IMR-90 (cell line): Measurements from ENCODE around the gene BLMH.

ENCODE experiments used
- BHLHE40 ChIP-seq: fragments of 150-350 bp; IDR thresholded peaks from 2 replicates; pipeline ENCODE4 v1.6.1; 2016; ENCODE audit warnings: mild to moderate bottlenecking, low read depth, low read length
- CEBPB ChIP-seq: IDR thresholded peaks from 2 replicates; pipeline ENCODE4 v1.6.1; 2012; ENCODE audit warnings: low read depth, low read length, improper control_type of control experiment
- CHD1 ChIP-seq: IDR thresholded peaks from 2 replicates; pipeline ENCODE4 v1.6.1; 2012; ENCODE audit warnings: low read depth, low read length, improper control_type of control experiment
- CTCF ChIP-seq: conservative IDR thresholded peaks from 2 replicates; pipeline ENCODE4 v1.5.1; 2012; ENCODE audit warnings: mild to moderate bottlenecking, low read depth, low read length, improper control_type of control experiment
- MAFK ChIP-seq: IDR thresholded peaks from 2 replicates; pipeline ENCODE4 v1.6.1; 2012; ENCODE audit warnings: low read depth, low read length, improper control_type of control experiment
- MXI1 ChIP-seq: IDR thresholded peaks from 2 replicates; pipeline ENCODE4 v1.6.1; 2012; ENCODE audit warnings: low read depth, mild to moderate bottlenecking, low read length, moderate library complexity, borderline replicate concordance
- POLR2A ChIP-seq: IDR thresholded peaks from 2 replicates; pipeline ENCODE4 v1.6.1; 2012; ENCODE audit warnings: mild to moderate bottlenecking, low read depth, low read length
- RAD21 ChIP-seq: IDR thresholded peaks from 2 replicates; pipeline ENCODE4 v1.6.1; 2012; ENCODE audit warnings: low read length, improper control_type of control experiment
- RFX5 ChIP-seq: IDR thresholded peaks from 2 replicates; pipeline ENCODE4 v1.8.0; 2012; ENCODE audit warnings: low read depth, mild to moderate bottlenecking, low read length, moderate library complexity
- SMC3 ChIP-seq: fragments of 150-350 bp; IDR thresholded peaks from 2 replicates; pipeline ENCODE4 v1.6.1; 2016; ENCODE audit warnings: low read depth, mild to moderate bottlenecking, antibody characterized with exemption, low read length, moderate library complexity
- USF2 ChIP-seq: fragments of 150-350 bp; IDR thresholded peaks from 2 replicates; pipeline ENCODE4 v1.6.1; 2017; ENCODE audit warnings: mild to moderate bottlenecking, antibody characterized with exemption, low read length, low read depth

- TF ChIP-seq CTCF = no peak
- TF ChIP-seq POLR2A = no peak
- no peak for TF ChIP-seq RAD21
- TF ChIP-seq MAFK = no peak
- no peak for TF ChIP-seq SMC3
- TF ChIP-seq MXI1 = no peak
- TF ChIP-seq USF2 = no peak
- TF ChIP-seq CEBPB = no peak
- no peak for TF ChIP-seq RFX5
- no peak for TF ChIP-seq BHLHE40
- no peak for TF ChIP-seq CHD1
These were observed 80.4 kb downstream of the BLMH start for GRCh38 chr17:30211371-30211770.
